NCI-H128 (cell line): ENCODE results near the gene STC2.

Source experiments
- DNase-seq: peaks from one replicate; lab custom pipeline; 2025; ENCODE audit not compliant: unreplicated experiment; lab: John Stamatoyannopoulos, UW

Gene STC2

GRCh38 chr5:173268750-173269432 lies 59.3 kb downstream of the STC2 start:
- no peak for DNase-seq

- no peak for DNase-seq
These were observed 62.8 kb downstream of the STC2 start for GRCh38 chr5:173265433-173265832.
